Stimulated activated CD8-positive, alpha-beta memory T cell treated with anti-CD3 and anti-CD28 coated beads, Interleukin-15, amount 100 ng/mL, for 1 hour (primary cell): ENCODE measurements around the gene GDPD3.

ENCODE experiments used
- DNase-seq: peaks from one replicate; pipeline ENCODE4 v3.0.0-alpha.2; 2020; ENCODE audit warnings: low read depth

Gene GDPD3

GRCh38 chr16:30077656-30078055 lies 35.7 kb downstream of the GDPD3 start:
- DNase-seq = no peak

- DNase-seq = no peak
Observed at GRCh38 chr16:30076276-30076791, 37.0 kb downstream of the GDPD3 start.

- peak; percentile 76 for DNase-seq
Observed at GRCh38 chr16:30075503-30076275, 37.6 kb downstream of the GDPD3 start, which contains the start of gene PPP4C. Gene PPP4C (plus strand): TSS chr16:30075994. CDS start chr16:30076378, 384 bp downstream.

- DNase-seq = no peak
Observed at GRCh38 chr16:30070490-30070889, 42.8 kb downstream of the GDPD3 start.

- DNase-seq = no peak
Observed at GRCh38 chr16:30069611-30070462, 43.5 kb downstream of the GDPD3 start.

- no peak for DNase-seq
Observed at GRCh38 chr16:30068750-30069610, 44.4 kb downstream of the GDPD3 start.

GRCh38 chr16:30068333-30068732 lies 45.0 kb downstream of the GDPD3 start:
- no peak for DNase-seq

- DNase-seq = no peak
Observed at GRCh38 chr16:30067584-30067916, 45.8 kb downstream of the GDPD3 start.

GRCh38 chr16:30066761-30067583 lies 46.4 kb downstream of the GDPD3 start:
- no peak for DNase-seq

GRCh38 chr16:30065943-30066760 lies 47.2 kb downstream of the GDPD3 start:
- no peak for DNase-seq

GRCh38 chr16:30065102-30065942 lies 48.0 kb downstream of the GDPD3 start, which contains the start of gene ALDOA:
Gene ALDOA (plus strand): TSS chr16:30065760. CDS start chr16:30066898, 1,138 bp downstream.
- peak; percentile 84 for DNase-seq

- no peak for DNase-seq
Observed at GRCh38 chr16:30064729-30065101, 48.6 kb downstream of the GDPD3 start.

GRCh38 chr16:30063893-30064728 lies 49.2 kb downstream of the GDPD3 start:
- DNase-seq = peak; percentile 49

- DNase-seq = no peak
Observed at GRCh38 chr16:30063278-30063892, 50.0 kb downstream of the GDPD3 start.

GRCh38 chr16:30060836-30061554 lies 52.3 kb downstream of the GDPD3 start:
- DNase-seq = no peak

GRCh38 chr16:30060346-30060745 lies 53.0 kb downstream of the GDPD3 start:
- no peak for DNase-seq

GRCh38 chr16:30054959-30055553 lies 58.3 kb downstream of the GDPD3 start:
- no peak for DNase-seq
